ENCODE data around the gene ITPKC. TPM values are rescaled to one million over a fixed set of nuclear protein-coding genes. Genes with fewer than 3 reads are reported as not detected.

The ITPKC gene
- total RNA-seq, 1 donor from 2014 or later, result 8.4 TPM

DNA sequence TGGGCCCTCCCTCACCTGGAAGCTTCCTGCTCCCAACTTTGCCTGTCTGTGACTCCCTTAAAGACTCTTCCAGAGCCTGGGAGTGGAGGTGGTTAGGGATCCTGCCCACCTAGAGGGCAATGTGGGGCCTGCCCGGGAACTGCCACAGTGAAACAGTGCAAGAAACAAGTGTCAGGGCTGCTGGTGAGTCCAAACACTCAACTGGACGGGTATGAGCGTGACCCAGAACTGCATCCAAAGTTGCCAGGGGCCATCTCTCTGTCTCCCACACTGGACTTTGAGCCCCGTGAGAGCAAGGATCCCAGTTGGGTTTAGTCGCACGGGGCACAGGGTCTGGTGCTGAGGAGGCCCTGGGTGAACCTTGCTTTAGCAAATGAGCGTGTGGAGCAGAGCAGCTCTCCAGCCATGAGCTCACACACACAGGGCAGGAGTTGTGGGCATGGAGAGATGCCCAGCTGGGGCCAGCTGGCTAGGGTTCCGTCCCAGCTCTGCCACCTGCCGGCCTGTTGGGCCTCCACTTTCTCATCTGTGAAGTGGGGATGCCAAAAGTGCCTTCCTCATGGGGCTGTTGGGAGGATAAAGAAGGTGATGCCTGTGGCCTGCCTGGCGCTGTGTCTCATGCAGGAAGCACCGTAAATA is 23.6 kb upstream of the ITPKC start:
- H3K9me3 Mint-ChIP-seq, result no peaks in the 10 kb centered on the region
- no peak overlapping the region for H3K27ac Mint-ChIP-seq
- no peak for DNase-seq (ENCODE audit: low spot score)
- no peak overlapping the region for H3K4me3 Mint-ChIP-seq (ENCODE audit: low read depth)
- H3K4me1 Mint-ChIP-seq (ENCODE audit: low read depth), result peaks cover 1% of the 10 kb centered on the region
- H3K36me3 Mint-ChIP-seq (ENCODE audit: low read depth), result peaks cover 8% of the 10 kb centered on the region
- intact Hi-C loops (cut with micrococcal nuclease), result no loop called here
- H3K27me3 Mint-ChIP-seq (ENCODE audit: low read depth), result no peaks in the 10 kb centered on the region

DNA sequence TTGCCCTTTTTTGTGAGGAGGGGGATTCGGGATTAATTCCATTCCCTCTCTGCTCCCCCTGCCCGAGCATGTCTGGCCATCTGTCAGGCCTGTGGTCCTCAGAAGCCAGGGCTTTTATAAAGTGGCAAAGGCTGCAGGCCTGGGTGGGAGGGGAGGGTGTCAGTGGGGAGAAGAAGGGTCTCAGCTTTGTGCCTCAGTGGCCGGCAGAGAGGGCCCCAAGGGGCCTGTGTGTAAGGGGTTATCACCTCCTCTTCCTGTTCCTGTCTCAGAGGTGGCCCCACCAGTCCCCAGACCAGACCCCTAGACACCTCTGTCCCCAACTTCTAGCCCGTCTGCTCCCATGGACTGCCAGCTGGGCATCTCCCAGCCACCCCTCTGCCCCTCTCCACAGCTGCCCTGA is 23.0 kb upstream of the ITPKC start:
- no peaks in the 10 kb centered on the region for H3K9me3 Mint-ChIP-seq
- intact Hi-C loops (cut with micrococcal nuclease), result no loop called here
- peaks cover 1% of the 10 kb centered on the region for H3K4me1 Mint-ChIP-seq (ENCODE audit: low read depth)
- no peak overlapping the region for H3K4me3 Mint-ChIP-seq (ENCODE audit: low read depth)
- DNase-seq (ENCODE audit: low spot score), result no peak
- H3K36me3 Mint-ChIP-seq (ENCODE audit: low read depth), result peaks cover 8% of the 10 kb centered on the region
- H3K27ac Mint-ChIP-seq, result no peak overlapping the region
- H3K27me3 Mint-ChIP-seq (ENCODE audit: low read depth), result no peaks in the 10 kb centered on the region

DNA sequence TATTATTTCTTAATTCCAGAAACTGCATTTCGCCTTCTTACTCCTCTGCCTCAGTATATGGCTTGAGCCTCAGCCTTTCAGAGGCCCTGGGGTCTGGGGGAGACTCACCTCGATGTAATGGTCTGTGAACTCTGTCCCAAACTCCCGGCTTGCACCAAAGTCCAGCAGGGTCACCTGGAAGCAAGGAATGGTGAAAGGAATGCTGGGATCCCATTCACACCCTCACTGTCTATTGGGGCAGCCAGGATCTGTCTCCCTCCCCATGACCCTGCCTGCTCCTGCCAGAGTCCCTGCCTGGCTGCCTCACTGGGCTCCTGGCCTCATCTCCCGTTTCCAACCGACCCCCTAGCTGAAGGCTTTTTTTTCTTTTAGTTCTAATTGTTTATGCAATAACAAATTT is 21.0 kb upstream of the ITPKC start:
- H3K27me3 Mint-ChIP-seq (ENCODE audit: low read depth), result no peaks in the 10 kb centered on the region

DNA sequence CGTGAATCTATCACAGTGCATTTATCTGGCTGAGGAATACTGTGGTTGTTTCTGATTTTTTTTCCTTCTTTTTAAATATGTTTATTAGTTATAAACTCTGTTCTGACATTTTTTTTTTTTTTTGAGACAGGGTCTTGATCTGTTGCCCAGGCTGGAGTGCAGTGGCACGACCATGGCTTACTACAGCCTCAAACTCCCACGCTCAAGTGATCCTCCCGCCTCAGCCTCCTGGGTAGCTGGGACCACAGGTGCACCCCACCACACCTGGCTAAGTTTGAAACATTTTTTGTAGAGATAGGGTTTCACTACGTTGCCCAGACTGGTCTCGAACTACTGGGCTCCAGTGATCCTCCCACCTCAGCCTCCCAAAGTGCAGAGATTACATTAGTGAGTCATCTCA is 19.9 kb upstream of the ITPKC start:
- Mint-ChIP-seq H3K9me3 (no peaks in the 10 kb centered on the region), H3K36me3 (ENCODE audit: low read depth) (peaks cover 17% of the 10 kb centered on the region), H3K4me3 (ENCODE audit: low read depth) (no peak overlapping the region), H3K27me3 (ENCODE audit: low read depth) (no peaks in the 10 kb centered on the region), H3K27ac (no peak overlapping the region), H3K4me1 (ENCODE audit: low read depth) (no peaks in the 10 kb centered on the region)
- DNase-seq (ENCODE audit: low spot score), result no peak
- intact Hi-C loops (cut with micrococcal nuclease), result no loop called here

More for the DNA sequence above, 21.0 kb upstream of the ITPKC start:
- intact Hi-C loops (cut with micrococcal nuclease), result no loop called here
- peaks cover 12% of the 10 kb centered on the region for H3K36me3 Mint-ChIP-seq (ENCODE audit: low read depth)
- H3K4me3 Mint-ChIP-seq (ENCODE audit: low read depth), result no peak overlapping the region
- no peaks in the 10 kb centered on the region for H3K9me3 Mint-ChIP-seq
- H3K27ac Mint-ChIP-seq, result no peak overlapping the region
- DNase-seq (ENCODE audit: low spot score), result no peak
- no peaks in the 10 kb centered on the region for H3K4me1 Mint-ChIP-seq (ENCODE audit: low read depth)

DNA sequence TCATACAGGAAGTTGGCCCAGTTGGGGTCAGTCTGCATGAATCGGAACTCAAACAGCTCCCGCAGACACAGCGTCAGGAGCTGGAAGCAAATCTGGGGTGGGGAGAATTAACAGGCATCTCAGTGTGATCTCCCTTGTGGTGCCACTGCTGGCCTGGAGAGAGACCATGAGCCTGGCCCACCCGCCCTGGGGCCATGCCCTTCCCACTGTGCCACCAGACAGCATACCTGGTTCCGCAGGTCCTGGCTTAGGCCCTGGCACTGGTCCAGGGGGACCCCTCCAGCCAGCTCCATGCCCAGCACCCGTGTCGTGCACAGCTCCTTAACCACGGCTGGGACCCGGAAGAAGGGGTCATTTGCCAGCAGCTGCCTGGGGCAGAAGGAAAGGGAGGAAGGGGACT is 16.8 kb upstream of the ITPKC start:
- DNase-seq (ENCODE audit: low spot score), result no peak
- Mint-ChIP-seq H3K27ac (no peak overlapping the region), H3K27me3 (ENCODE audit: low read depth) (no peaks in the 10 kb centered on the region), H3K4me1 (ENCODE audit: low read depth) (no peaks in the 10 kb centered on the region), H3K4me3 (ENCODE audit: low read depth) (no peak overlapping the region), H3K36me3 (ENCODE audit: low read depth) (peaks cover 27% of the 10 kb centered on the region), H3K9me3 (no peaks in the 10 kb centered on the region)
- intact Hi-C loops (cut with micrococcal nuclease), result no loop called here

DNA sequence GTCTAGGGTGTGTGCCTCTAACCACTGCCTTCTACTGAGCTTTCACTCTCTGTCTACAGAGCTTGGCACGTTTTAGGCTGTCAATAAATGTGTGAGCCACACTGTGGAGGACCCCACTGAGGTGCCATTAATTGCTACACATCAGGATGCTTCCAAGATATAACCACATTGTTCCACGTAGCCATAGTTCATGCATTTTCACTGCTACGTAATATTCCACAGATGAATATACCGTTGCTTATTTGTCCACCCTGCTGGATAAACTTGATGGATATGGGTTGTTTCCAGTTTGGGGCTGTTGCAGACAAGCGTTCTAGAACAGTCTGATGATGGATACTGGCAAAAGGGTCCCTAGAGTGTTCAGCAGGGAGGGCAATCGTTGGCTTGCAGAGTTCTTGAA is 15.2 kb upstream of the ITPKC start:
- H3K9me3 Mint-ChIP-seq, result no peaks in the 10 kb centered on the region
- no peak overlapping the region for H3K4me3 Mint-ChIP-seq (ENCODE audit: low read depth)
- H3K27me3 Mint-ChIP-seq (ENCODE audit: low read depth), result no peaks in the 10 kb centered on the region
- no peak overlapping the region for H3K27ac Mint-ChIP-seq
- intact Hi-C loops (cut with micrococcal nuclease), result no loop called here
- peaks cover 32% of the 10 kb centered on the region for H3K36me3 Mint-ChIP-seq (ENCODE audit: low read depth)
- no peaks in the 10 kb centered on the region for H3K4me1 Mint-ChIP-seq (ENCODE audit: low read depth)
- no peak for DNase-seq (ENCODE audit: low spot score)

DNA sequence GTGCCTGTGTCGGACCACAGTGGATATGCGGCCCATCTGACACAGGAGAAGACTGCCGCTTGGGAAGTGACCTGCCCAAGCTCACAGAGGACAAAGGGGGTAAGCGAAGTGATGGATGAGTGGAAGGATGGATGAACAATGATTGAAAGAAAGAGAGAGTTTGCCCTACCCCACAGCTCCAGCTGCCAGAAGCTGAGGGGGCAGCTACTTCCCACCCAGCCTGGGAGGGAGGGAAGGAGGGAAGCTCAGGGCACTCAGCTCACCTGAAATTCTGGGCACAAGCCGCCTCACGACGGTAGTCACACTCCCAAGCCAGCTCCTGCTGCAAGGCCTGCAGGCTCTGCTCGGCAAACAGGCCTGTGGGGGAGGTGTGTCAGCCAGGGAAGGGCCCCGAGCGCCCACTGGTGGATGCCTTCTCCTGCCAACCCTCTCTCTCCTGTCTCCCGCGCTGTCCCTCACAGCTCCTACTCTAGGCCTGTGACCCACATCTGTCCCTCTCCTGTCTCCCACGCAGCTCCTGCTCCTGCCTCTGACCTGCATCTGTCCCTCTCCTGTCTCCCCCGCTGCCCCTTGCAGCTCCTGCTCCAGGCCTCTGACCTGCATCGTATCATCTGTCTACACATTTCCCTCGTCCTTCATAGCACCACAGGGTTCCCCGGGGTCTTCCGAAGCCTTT is 14.4 kb upstream of the ITPKC start:
- Mint-ChIP-seq H3K27ac (no peak overlapping the region), H3K36me3 (ENCODE audit: low read depth) (peaks cover 34% of the 10 kb centered on the region), H3K9me3 (no peaks in the 10 kb centered on the region), H3K4me1 (ENCODE audit: low read depth) (no peaks in the 10 kb centered on the region), H3K27me3 (ENCODE audit: low read depth) (no peaks in the 10 kb centered on the region), H3K4me3 (ENCODE audit: low read depth) (no peak overlapping the region)
- intact Hi-C loops (cut with micrococcal nuclease), result no loop called here
- no peak for DNase-seq (ENCODE audit: low spot score)

DNA sequence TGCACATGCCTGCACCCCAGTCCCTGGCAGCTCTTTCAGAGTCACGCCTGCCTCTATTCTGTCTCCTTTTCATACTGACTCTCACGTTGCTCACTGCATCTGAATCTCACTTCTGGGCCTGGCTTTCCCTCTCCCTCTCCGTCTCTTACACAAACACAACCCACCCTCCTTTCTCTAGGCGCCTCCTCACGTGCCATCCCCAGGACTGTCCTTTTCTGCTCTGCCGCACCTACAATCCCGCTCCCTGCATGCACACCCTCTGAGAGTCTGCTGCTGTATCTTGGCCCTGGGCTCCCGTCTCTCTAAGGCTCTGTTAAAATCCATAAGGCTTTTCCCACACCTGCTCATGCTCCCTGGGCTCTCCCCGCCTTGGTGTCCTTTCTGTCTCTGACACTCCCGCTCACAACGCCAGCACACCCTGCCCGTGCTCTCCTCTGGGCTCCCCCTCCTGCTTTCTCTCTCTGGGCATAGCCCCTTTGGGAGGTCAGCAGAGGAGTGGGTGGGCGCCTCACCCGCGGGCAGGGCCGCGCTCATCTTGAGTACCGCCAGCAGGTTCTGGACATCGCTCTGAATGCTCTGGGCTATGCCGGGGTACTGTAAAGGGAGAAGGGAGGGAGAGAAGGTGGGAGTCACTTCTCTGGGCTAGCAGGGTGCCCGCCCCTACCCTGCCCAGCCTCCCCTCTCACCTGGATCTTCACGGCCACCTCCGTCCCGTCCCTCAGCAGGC is 13.7 kb upstream of the ITPKC start:
- no peaks in the 10 kb centered on the region for H3K4me1 Mint-ChIP-seq (ENCODE audit: low read depth)
- H3K4me3 Mint-ChIP-seq (ENCODE audit: low read depth), result no peak overlapping the region
- no peaks in the 10 kb centered on the region for H3K9me3 Mint-ChIP-seq
- intact Hi-C loops (cut with micrococcal nuclease), result no loop called here
- peaks cover 37% of the 10 kb centered on the region for H3K36me3 Mint-ChIP-seq (ENCODE audit: low read depth)
- no peak overlapping the region for H3K27ac Mint-ChIP-seq
- no peaks in the 10 kb centered on the region for H3K27me3 Mint-ChIP-seq (ENCODE audit: low read depth)
- no peak for DNase-seq (ENCODE audit: low spot score)

DNA sequence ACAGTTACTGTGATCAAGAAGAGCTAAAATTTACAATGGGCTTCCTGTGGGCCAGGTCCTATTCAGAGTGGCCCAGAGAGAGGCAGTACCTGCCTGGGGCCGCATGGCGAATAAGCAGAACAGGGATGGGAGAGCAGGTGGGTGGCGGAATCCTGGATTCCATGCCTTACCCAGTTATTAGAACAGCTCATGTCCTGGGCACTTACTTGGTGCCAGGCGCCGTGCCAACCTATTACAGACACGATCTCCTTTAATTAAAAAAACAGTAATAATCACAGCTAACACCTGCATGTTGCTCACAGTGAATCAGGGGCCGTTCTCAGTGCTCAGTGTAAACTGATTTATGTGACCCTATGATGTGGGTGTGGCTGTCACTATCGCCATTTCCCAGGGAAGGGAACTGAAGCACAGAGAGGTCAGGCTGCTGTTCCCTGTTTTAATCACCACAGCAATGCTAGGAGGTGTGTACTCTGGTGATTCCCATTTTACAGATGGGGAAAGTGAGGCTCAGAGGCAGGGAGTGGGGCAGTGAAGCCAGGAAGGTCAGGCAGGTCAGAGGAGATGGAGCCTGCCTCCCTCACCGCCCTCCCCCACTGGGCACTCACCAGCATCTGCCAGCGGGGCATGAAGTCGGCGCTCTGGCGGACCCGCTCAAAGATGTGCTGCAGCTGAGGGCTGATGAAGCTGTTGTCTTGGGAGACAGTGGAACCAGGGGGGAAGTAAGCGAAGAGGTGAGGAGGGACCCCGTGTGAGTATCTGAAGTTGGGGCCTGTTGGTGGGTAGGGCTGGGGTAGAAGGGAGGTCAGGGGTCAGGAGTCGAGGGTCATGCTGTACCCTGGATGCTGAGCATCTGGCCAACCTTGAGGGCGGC is 12.2 kb upstream of the ITPKC start:
- no peak for DNase-seq (ENCODE audit: low spot score)
- no peaks in the 10 kb centered on the region for H3K27me3 Mint-ChIP-seq (ENCODE audit: low read depth)
- peaks cover 2% of the 10 kb centered on the region for H3K4me1 Mint-ChIP-seq (ENCODE audit: low read depth)
- H3K9me3 Mint-ChIP-seq, result no peaks in the 10 kb centered on the region
- H3K4me3 Mint-ChIP-seq (ENCODE audit: low read depth), result no peak overlapping the region
- H3K27ac Mint-ChIP-seq, result no peak overlapping the region
- peaks cover 45% of the 10 kb centered on the region for H3K36me3 Mint-ChIP-seq (ENCODE audit: low read depth)
- intact Hi-C loops (cut with micrococcal nuclease), result no loop called here

DNA sequence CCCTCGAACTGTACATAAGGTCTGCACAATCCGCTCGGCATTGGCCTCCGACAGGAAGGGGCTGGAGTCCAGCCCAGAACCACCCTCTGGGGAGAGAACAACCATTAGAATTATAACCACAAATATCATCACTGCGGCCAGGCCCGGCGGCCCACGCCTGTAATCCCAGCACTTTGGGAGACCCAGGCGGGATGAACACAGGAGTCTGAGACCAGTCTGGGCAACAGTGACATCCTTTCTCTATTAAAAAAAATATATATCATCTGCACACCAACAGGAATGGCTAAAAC is 11.6 kb upstream of the ITPKC start:
- intact Hi-C loops (cut with micrococcal nuclease), result no loop called here
- Mint-ChIP-seq H3K9me3 (no peaks in the 10 kb centered on the region), H3K4me3 (ENCODE audit: low read depth) (no peak overlapping the region), H3K36me3 (ENCODE audit: low read depth) (peaks cover 47% of the 10 kb centered on the region), H3K27ac (no peak overlapping the region), H3K4me1 (ENCODE audit: low read depth) (peaks cover 2% of the 10 kb centered on the region), H3K27me3 (ENCODE audit: low read depth) (no peaks in the 10 kb centered on the region)
- DNase-seq (ENCODE audit: low spot score), result no peak

DNA sequence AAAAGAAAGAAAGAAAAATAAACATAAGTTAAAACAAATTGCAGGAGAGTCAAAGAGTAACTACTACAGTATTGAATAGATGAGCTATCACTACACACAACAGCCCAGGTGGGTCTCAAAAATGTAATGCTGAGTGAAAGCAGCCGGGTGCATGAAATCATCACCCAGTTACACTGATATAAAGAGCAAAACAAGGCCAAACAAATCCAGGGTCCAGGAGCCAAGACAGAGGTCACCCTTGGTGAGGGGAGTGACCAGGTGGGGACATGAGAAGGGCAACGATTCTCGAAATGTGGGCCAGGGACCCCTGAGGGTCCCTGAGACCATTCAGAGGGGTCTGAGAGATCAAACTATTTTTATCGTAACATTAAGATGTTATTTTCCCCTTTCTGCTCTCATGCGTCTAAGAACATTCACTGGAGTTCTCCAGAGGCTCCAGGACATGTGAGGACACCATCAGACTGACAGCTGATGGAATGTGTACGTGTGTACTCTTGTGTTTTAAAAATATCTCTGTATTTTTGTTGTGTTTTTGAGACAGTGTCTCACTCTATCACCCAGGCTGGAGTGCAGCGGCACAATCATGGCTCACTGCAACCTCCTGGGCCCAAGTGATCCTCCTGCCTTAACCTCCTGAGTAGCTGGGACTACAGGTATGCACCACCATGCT is 10.8 kb upstream of the ITPKC start:
- DNase-seq (ENCODE audit: low spot score), result no peak
- Mint-ChIP-seq H3K9me3 (no peaks in the 10 kb centered on the region), H3K36me3 (ENCODE audit: low read depth) (peaks cover 46% of the 10 kb centered on the region), H3K27me3 (ENCODE audit: low read depth) (no peaks in the 10 kb centered on the region), H3K4me1 (ENCODE audit: low read depth) (peaks cover 2% of the 10 kb centered on the region), H3K27ac (no peak overlapping the region), H3K4me3 (ENCODE audit: low read depth) (no peak overlapping the region)
- intact Hi-C loops (cut with micrococcal nuclease), result no loop called here

DNA sequence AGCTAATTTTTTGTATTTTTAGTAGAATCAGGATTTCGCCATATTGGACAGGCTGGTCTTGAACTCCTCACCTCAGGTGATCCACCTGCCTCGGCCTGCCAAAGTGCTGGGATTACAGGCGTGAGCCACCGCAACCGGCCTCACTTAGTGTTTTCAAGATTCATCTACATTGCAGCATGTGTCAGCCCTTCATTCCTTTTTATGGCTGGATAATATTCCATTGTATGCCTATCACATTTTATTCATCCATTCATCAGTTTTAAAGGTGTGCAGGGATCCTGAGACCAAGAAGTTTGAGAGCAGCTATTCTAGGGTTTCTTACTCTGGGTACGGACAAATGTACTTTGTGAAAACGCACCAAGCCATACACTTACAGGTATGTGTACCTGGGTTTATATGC is 9.3 kb upstream of the ITPKC start:
- Mint-ChIP-seq H3K27me3 (ENCODE audit: low read depth) (no peaks in the 10 kb centered on the region), H3K4me1 (ENCODE audit: low read depth) (peaks cover 7% of the 10 kb centered on the region), H3K9me3 (no peaks in the 10 kb centered on the region), H3K27ac (no peak overlapping the region), H3K4me3 (ENCODE audit: low read depth) (no peak overlapping the region), H3K36me3 (ENCODE audit: low read depth) (peaks cover 47% of the 10 kb centered on the region)
- intact Hi-C loops (cut with micrococcal nuclease), result no loop called here
- no peak for DNase-seq (ENCODE audit: low spot score)

All from activated T-helper 2 cell treated with anti-CD3 and anti-CD28 coated beads, Interferon-gamma antibody, Interleukin-2, Interleukin-4, amounts not matched to agents 10 μg/mL and 5 μg/mL and 100 μg/mL, durations not matched to agents 14 hours and 24 hours and 36 hours (primary cell).